HG03565 (cell line): ENCODE measurements around the gene CCDC182.

Source experiments
- ATAC-seq: cut with Tn5 transposase; IDR thresholded peaks from one replicate; pipeline ENCODE4 v1.9.1; 2021; ENCODE audit warnings: mild to moderate bottlenecking, moderate library complexity; ENCODE audit not compliant: unreplicated experiment

CCDC182 gene

DNA sequence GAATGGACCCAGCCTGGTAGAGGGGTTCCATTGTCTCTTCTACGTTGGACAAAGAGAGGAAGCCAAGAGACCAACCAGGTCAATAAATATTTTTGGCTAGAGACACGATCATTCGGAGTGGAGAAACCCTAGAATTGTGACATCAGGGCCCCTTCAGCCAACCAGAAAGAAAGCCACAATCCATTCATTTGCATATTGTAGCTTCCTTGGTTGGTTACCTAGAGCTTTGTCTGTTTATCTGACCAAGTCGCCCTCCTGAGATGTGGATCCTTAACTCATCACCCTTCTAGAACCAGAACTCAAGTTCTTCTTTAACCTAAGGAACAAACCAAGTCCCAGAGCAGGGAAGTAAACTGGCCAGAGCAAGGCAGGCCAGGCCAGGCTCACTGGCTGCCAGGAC is at the start of gene CCDC182:
TSS of gene CCDC182 (minus strand) at position 58 of the 400 bp plus-strand sequence. CDS start at position 31, 27 bp downstream.
- no peak for ATAC-seq

DNA sequence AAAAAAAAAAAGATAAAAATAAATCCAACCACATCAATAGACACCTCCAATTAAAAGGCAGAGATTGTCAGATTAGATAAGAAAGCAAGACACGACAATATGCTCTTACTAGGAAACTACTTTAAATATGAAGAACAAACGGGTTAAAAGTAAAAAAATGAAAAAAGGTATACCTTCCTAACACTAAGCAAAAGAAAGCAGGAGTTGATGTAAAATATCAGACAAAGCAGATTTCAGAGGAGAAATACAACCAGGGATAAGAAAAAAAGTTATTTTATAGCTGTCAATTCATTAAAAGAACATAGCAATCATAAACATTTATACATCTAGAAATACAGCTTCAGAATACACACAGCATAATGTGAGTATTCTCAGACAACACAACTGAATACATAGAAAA is 49.7 kb upstream of the CCDC182 start:
- ATAC-seq = no peak

DNA sequence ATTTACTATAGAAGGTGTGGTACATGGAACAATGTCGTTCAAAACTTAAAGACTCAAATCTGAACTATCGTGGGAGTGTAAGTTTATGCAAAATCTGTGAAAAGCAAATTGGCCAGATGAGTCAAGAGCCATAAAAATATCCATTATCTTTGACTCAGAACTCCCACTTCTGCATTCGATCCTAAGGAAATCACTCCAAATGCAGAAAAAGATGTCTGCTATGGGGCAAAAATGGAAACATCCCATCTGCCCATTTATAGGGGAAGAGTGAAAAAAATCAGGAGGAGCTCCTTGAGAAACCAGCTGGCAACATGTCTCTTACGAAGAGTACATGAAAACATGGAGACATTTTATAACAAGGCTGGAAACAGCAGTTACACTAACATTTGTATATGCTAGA is 43.6 kb upstream of the CCDC182 start:
- ATAC-seq = no peak

DNA sequence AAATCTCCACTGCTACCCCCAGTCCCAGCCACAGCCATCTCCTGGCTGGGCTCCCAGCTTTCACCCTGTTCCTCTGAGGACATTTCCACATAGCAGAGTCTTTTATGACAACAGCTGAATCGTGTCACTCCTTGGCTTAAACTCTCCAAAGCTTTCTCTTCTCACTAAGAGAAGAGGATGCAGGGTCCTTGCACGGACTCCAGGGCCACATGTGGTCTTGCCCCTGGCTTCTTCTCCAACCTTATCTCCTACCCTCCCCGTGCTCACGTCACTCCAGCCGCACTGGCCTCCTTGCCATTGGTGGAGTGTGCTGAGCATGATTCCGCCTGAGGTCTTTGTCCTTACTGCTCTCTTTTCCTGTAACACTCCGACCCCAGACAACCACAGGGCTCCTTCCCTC is 39.9 kb upstream of the CCDC182 start:
- ATAC-seq = no peak

DNA sequence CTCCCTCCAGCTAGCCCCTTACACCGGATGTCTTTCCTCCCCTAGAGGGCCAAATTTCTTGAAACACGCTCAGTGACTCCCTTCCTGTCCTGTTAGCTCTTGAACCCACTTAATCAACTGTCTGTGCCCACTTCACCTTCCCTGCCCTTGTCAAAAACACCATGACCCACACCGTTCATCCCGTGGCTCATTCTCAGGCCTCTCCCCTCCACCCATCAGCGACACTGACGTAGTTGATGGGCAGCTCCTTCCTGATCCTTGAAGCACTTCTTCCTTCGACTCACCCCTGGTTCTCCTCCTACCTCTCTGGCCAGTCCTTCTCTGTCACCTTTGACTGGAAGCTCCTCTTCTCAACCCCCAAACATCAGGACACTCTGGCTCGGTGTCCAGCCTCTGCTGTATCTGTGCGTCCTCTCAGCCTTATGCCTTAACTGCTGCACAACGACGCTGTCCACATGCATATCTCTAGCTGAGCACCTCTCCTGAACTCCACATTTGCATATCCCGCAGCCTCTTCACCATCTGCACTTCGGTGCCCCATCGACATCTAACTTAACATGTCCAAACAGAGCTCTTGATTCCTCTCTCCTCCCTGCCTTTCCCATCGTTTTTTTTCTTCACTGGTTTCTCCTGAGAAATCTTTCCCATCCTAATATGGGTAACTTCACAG is 39.3 kb upstream of the CCDC182 start:
- no peak for ATAC-seq

DNA sequence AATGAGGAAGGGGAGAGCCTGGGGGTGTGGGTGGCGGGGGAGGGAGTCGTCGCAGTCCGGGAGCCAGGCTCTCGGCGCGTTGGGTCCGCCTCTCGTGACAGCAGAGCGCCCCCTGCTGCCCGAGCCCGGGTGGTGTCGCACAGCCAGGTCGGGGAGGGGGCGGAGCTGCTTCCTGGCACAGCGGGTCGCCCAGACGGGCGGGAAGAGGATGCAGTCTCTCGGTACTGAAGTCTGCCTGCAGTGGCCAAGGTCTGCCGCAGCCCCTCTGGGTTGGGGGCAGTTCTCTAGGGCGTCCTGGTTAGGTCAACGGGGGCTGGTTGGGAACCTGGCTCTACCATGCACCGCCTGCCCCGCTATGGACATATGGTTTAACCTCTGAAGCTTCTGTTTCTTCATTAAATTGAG is 38.2 kb upstream of the CCDC182 start:
- ATAC-seq = no peak

DNA sequence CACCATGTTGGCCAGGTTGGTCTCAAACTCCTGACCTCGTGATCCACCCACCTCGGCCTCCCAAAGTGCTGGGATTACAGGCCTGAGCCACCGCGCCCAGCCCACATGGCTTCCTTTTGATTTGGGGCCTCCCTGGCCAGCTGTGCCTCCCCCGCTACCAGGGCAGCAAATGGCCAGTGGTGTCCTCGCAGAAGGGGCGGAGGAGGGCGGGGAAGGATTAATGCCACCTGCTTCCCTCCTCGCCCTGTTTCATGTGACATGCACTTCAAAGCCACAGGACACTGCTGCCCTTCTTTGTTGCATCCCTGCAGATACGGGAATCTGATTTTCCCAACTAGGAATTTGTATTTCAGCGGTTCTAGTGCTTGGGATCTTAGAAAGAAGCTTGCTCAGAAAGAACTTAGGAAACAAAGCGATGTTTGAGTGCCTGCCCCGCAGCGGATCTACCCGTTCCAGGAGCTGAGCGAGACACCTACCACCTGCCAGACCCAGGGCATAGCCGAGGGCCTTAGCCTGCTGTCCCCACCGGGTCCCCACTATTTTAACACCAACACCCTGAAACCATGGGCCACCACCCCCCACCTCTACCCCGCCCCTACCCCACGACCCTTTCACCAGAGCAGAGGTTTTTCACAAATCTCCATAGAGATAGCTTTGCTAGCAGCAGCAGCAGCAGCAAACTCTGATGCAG is 37.7 kb upstream of the CCDC182 start:
- no peak for ATAC-seq

DNA sequence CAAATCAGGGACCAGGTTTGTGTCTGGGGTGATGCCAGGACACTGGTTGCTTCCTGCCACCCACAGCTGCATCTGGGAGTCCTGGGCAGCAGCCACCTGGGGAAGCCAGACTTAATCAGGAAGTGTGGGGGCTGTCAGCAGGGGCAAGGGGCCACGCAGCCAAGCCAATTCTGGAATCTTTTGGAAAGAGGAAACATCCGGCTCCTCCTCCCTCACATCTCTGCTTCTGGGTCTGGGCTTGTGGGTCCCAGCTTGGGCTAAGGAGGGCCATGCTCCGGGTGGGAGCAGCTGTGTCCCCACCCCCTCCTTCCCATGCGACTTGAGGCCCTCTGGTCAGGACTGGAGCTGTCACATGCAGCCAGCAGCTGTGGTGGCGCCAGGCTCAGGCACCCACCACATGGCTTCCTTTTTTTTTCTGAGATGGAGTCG is 37.0 kb upstream of the CCDC182 start:
- ATAC-seq = no peak

DNA sequence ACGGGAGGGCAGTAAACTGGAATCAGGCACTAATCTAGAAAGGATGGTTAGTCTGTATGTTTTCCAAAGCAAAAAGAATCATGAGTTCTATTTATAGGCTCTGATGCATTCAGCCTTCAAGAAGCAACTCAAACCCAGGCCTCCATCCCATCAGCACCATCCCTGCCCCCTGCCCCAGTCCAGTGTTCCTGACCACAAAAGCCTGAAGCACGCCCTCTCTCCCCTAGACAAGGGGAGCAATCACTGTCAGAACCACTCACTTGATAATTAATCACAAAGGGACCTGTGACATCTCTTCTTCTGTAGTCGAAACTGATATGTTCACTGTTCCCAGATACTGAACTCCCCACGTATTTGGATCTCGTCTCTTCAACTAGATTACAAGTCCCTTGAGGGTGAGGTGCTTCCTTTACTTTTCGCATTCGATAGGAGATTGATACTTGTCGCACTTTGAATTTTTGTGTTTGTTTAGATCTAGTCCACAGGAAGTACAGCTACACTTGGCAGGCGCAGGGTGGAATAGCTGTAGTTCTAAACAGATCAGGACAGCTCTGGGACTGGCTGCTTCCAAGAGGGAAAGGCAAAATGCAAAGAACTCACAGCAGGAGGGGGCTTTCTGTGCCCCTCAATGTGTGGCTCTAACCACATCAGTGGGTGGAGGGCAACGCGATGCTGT is 36.4 kb upstream of the CCDC182 start:
- ATAC-seq = no peak

DNA sequence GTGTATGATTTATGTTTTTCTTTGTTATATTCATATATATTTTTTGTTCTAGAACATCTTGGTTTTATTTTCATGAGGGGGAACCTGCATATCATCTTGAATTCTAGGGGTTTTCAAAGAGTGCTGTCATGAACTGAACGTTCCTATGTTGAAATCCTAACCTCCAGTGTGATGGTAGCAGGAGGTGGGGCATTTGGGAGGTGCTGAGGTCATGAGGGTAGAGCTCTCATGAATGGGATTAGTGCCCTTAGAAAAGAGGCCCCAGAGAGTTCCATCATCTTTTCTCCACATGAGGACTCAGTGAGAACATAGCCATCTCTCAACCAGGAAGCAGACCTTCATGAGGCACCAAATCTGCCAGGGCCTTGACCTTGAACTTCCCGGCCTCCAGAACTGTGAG is 34.6 kb upstream of the CCDC182 start:
- no peak for ATAC-seq

DNA sequence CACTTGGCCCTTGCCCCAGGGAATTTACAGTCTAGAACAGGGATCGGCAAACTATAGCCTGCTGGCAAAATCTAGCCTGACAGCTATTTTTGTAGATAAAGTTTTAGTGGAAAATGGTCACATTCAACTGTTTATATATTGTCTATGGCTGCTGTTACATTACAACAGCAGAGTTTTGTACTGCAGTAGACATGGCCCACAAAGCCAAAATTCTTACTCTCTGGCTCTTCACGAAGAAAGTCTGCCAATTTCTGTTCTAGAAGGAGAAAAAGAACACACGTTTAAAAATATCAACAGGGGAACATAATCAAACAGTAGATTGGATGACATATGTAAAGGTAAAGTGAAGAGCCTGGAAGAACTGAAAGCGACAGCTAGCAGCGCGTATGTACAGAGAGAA is 33.2 kb upstream of the CCDC182 start:
- ATAC-seq = no peak

DNA sequence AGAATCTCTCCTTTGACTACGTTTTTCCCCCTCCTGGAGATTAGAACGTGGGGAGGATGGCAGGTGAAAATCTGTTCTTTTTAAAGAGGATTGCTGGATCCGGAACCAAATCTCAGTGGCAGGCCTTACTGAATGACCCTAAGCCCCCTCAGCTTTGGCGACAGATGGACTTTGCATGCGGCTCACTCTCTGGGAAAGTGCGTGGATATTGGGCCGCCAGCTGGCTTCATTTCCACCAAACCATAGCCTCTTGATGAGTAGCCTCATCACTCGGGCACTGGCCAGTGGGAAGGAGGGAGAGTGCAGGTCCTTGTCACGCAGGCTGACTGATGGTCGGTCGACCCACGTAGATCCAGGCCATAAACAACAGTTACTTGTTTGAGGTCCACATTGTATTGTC is 31.3 kb upstream of the CCDC182 start:
- no peak for ATAC-seq

DNA sequence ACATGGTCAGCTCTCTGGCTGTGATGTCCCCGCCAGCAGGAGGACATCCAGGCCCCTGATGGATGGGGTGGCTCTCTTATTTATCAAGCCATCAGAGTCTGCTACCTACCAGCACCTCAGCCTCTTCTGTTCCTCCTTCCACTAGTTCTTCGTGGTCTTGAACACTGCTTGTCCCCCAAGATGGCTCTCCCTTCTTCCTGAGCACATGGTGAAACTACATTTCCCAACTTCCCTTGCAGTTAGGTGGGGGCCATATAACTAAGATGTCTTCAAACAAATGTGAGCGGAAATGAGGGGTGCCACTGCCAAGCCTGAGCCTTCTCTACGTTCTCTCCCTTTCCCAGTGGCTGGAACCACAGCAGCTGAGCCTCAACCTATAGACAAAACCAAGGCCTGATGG is 29.8 kb upstream of the CCDC182 start:
- ATAC-seq = no peak

DNA sequence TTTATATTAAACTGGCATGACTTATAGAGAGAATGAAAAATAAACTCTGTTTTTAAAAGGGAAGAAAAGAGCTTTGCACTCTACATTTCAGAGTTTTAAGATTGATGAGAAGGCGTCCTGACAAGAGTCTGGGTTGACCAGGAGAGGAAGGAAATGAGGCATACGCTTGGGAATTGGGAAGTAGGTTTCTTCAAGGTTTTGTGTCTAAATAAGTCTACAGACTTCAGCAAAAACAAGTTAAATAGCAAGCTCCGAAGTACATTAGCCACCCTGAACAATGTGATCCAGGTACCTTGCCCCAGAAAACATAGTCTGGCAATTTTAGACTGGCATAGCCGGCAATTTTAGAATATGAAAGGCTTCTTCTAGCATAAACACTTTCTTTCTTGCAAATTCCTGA is 28.5 kb upstream of the CCDC182 start:
- ATAC-seq = no peak

DNA sequence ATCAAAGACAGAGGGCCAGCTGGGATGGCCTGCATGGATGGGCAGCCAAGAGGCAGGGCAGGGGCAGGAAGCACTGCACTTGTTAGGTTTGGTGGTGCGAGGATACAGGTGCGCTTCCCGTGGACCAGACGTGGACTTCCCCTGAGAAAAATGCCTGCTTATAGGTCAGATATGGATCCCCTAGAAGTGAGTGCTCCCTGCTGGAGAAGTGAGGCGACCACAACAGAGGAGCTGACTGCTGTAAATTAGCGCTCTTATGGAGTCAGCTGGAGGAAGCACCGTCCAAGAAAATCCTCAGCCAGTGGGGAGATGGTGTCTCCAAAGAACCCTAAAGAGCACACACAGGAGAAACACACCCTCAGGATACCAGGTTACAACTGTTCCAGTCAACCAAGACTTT is 27.7 kb upstream of the CCDC182 start:
- no peak for ATAC-seq

DNA sequence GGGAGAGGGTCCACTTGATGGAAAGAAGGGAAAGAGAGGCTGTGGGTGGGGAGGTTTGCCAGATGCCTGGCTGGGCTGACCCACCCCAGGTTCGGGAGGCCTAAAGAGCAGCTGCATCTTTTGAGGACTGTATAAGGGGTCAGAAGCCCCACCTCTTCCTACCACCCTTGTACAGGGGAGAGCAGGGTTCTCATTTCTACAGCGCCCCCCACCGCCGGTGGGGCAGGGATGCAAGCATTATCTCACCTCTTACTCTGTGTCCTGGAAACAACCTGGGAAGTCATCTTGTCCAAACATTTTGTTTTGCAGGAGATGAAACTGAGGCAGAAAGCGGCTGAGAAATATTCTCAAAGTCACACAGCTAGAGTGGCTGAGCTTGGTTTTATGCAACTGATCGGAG is 22.5 kb upstream of the CCDC182 start:
- ATAC-seq = no peak

DNA sequence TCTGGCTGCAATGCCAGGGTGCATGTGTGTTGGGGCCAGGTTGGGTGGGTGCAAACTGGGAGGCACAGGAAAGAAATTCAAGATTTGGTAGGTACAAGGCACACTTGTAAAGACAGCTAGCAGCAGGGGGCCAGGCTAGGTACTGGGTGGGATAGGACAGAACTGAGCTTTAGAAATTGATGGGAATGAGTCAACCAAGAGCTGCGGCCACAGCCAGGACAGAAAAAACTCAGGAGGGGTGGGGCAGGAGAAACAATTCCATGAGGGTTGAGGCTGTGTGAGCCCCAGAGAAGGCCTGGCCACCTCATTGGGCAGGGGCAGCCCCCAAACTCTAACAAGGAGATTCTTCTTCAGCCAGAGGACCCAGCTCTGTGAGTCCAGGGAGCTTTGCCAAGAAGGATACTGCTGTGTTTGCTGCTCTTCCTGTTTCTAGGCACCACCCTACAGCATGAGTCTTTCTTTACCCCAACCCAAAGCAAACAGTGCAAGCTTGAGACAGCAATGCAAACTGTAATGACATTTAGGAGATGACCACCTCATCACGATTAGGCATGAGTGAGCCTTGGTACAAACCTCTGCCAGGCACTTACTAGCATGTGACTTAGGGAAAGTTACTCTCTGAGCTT is 21.3 kb upstream of the CCDC182 start:
- ATAC-seq = no peak

DNA sequence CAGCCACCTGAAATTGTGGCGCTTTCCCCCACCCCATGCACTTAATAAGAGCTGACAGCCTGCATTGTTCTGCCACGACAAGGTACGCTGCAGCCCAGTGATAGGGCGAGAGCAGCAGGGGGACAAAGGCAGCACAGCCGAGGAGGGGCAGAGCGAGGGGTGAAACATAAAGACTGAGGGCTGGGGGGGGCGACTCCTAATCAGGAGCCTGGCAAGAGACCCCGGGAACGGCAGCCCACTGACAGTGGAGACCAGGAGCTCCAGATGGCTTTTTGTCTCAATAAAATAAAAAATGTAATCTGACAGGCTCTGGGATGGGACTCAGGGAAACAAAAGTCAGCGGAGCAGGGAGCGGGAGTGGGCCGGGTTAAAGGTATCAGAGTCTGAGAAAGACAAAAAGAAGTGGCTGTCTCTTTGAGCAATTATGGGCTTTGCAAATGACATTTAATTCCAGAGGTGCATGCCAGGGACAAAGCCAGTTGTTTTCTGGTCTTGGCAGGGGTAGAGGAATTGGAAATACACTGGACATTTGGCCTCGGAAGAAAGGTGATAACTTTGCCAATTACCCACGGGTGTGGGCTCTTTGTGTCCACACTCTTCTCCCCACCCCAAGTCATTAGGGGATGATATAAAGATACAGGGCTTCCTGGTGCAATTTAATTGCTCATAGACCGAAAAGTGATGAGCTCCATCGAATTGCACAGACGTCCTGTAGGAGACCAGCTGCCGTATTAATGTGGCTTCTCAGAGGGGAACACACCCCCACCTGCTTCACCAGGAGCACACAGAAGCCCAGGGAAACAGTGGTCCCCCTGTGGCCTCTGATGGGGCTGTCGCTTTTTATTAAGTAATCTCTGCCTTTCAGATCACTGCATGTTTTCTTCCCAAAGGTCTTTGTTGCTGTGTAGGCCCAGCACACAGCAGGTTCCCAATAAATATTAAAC is 17.6 kb upstream of the CCDC182 start:
- ATAC-seq = no peak

DNA sequence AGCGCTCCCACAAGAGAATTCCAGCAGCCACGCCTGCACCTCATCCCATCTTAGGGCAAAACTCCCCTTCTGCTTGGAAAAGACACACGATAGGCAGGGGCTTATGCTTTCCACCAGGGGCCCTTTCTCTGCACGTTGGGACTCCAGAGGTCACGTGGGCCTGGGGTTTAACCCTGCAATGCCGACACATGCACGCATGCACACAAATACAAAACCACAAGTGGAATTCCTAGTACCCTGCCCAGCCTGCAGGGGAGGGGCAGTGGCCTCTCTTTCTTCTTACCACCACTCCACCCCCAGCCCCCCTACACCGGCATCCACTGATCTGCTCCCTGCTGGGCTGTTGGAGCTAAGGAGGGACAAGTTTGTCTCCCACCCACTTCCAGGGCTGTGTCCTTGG is 16.8 kb upstream of the CCDC182 start:
- ATAC-seq = no peak

DNA sequence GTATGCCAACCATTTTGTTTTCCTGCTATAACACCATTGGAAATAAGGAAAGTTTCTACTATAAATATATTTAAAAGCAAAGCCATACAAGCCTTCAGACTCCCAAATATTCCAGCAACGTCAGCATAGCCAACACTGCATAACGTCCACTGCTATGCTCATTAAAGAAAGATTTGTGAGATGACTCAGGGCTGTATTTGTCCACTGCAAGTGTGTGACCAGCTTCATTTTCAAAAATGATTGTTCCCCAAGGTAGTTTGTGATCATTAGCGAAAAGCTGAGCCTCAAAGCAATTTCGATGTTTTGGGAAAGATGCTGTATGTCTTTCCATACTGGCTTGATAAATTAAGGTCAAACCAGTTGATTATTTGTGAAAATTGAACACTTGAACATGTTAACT is 14.9 kb upstream of the CCDC182 start:
- no peak for ATAC-seq

DNA sequence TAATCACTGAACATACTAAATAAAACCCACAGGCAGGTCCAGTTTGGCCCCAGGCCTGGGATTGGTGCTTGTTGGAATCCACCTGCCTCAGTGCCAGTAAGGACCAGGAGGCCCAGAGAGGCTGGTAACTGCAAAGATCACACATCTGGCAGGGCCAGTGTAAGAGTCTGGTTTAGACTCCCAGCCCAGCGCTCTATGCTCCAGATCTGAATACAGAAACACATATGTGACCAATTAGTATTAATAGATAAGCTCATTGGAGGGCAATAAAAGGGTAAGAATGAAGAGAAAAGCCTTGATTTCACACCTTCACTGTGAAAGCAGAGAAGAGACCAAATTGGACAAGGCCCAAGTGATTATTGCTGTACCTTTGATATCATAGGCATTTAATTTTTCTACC is 13.6 kb upstream of the CCDC182 start:
- ATAC-seq = no peak
